HG02884 (cell line): ENCODE results near the gene LRRC31.

Source experiments
- ATAC-seq: cut with Tn5 transposase; IDR thresholded peaks from one replicate; pipeline ENCODE4 v1.9.1; 2021; ENCODE audit warnings: mild to moderate bottlenecking, moderate library complexity; ENCODE audit not compliant: unreplicated experiment

Gene LRRC31

GRCh38 chr3:169869484-169870220 is at the start of gene LRRC31:
Gene LRRC31, minus strand, starts transcription at chr3:169869935. Its CDS starts 128 bp downstream, at chr3:169869807.
- ATAC-seq = no peak

DNA sequence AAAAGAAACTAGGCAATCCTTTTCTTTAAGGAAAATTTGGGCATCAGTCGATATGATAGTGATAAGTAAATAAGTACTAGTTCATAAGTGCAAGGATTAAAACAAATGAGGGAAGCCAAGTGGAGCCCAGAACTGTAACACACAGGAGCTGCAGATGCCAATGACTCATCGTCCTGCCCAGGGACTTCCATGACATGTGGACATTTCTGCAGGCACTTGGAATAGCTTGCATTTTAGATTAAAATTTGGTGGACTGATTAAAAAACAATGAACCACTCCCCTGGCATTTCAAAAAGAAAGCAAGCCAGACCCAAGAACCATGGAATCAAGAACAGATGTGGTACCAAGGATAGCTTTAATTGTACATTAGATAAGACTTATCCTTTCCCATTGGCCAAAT is 44.6 kb upstream of the LRRC31 start:
- no peak for ATAC-seq

GRCh38 chr3:169913323-169913722 is 43.6 kb upstream of the LRRC31 start:
- no peak for ATAC-seq

- no peak for ATAC-seq
Measured at GRCh38 chr3:169911272-169911671, 41.5 kb upstream of the LRRC31 start, which contains the start of gene SAMD7. Gene SAMD7, plus strand, starts transcription at chr3:169911572. Its CDS starts 7,927 bp downstream, at chr3:169919499.

- no peak for ATAC-seq
Measured at GRCh38 chr3:169907944-169908343, 38.2 kb upstream of the LRRC31 start.

GRCh38 chr3:169907476-169907875 is 37.7 kb upstream of the LRRC31 start:
- no peak for ATAC-seq

DNA sequence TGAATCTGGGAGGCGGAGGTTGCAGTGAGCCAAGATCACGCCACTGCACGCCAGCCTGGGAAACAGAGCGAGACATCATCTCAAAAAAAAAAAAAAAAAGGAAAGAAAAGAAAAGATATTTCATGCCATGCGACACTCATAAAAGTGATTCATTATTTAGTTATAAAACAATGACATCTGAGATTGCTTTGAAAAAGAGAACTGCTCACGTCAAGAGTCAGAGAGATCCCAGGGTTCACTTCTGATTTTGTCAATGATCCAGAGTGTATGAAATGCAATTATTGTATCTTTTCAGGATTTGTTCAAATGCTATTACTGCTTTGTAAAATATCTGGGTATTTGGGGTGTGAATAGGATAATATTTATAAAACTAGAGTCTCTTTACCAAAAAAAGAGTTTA is 35.7 kb upstream of the LRRC31 start:
- ATAC-seq = no peak

DNA sequence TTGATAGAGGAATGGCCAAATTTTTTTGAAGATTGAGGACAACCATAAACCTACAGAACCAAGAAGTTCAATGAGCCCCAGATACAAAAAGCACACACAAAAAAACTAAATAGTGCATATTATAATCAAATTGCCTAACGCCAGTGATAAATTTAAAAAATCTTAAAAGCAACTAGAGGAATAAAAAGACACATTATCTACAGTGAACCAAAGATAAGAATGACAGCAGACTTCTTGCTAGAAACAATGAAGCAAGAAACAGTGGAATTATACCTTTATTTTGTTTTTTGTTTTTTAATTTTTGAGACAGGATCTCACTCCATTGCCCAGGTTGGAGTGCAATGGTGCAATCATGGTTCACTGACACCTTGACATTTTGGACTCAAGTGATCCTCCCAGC is 31.7 kb upstream of the LRRC31 start:
- ATAC-seq = no peak

DNA sequence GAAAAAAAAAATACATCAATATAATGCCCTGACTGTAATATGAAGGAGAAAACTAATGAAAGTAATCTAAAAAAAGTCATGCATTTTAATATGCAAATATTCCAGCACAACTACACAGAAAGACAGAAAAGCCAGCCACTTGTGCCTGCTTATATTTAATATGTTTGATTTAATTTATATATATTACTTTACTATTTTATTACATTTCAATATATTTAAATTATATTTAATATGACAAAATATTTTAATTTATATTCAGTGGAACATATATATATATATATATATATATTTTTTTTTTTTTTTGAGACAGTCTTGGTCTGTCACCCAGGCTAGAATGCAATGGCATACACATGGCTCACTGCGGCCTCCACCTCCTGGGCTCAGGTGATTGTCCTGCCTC is 27.5 kb upstream of the LRRC31 start:
- no peak for ATAC-seq

GRCh38 chr3:169895072-169895471 is 25.3 kb upstream of the LRRC31 start:
- ATAC-seq = no peak

DNA sequence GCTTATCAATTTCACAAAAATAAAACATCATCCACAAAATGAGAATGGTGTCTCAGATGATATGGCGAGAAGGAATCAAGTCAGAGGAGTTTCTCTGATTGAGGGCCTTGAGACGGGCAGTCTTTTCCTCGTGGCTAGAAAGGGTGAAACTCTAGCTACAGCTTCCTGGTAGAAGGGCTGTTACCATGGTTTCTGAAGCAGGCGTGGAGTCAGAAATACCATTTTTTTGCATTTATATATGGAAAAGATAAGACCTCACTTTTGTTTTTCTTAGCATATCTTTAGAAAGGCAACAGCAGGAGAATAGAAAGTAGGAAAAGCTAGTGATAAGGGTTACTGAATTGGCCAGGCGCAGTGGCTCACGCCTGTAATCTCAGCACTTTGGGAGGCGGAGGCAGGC is 24.4 kb upstream of the LRRC31 start:
- ATAC-seq = no peak

DNA sequence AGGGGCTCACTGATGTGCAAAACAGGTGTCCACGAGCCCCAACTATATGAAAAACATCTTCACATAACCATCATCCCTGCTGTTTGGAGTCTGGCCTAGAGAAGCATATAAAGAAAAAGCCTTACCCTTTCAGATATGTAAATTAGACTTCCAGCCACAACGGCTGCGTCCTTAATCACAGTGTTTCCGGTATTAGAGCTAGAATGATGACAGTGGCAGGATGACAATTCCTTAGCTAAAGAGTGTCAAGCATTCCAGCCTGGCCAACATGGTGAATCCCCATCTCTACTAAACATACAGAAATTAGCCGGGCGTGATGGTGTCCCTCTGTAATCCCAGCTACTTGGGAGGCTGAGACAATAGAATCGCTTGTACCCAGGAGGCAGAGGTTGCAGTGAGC is 22.2 kb upstream of the LRRC31 start:
- ATAC-seq = no peak

- ATAC-seq = no peak
Measured at GRCh38 chr3:169886671-169887070, 16.9 kb upstream of the LRRC31 start.

- ATAC-seq = no peak
Measured at GRCh38 chr3:169880576-169881250, 11.0 kb upstream of the LRRC31 start.

DNA sequence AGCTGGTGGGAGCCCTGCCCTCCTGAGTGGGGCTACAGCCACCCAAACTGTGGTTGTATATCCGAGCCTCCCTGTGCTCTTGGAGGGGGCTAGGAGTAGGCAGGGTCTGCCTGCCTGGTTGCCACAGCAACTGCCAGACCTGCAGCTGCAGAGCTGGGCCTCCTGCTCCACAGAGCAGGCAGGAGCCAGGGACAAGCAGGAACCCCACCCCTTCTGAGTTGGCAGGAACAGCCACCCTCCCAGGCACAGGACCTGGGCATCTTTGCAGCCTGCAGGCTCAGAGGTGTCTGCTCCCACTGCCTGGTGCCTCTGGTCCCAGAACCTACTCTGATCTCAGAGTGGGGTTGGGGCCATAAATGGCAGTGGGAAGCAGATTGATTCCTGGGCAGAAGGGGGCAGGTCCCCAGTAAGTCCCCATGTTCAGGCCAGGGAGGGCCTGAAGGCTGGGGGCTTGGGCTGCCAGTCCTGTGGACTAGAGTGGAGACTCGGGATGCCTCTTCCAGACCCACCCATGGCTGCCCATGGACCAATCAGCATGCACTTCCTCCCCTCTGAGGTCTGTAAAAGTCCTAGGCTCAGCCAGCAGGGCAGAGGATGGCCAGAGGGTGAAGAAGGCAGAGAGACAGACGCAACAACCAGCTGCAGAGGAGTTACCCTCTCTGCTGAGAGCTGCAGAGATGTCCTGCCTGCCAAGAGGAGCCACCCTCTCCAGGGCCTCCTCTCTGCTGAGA is 10.3 kb upstream of the LRRC31 start:
- ATAC-seq = no peak

DNA sequence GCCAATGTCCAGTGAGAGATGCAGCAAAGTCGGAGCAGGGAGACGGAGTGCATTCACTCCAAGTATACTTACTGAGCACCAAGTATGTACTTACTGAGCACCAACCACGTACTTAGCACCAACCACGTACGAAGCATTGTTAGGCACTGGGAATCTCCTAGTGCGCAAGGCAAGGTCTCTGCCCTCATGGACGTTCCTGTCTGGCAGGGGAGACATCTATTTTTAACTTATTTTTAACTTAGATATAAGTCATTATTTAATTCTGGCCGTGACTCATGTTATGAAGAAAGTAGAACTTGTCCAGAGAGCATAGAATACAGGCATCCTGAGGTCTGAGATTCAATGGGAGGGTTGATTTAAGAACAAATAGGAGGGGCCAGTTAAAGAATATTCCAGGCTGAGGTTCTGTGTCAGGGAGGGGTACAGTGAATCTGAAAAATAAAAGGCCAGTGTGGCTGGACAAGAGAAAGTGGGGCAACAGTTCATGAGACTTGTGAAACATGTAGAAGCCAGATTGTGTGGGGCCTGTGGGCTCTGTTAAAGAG is 9.3 kb upstream of the LRRC31 start:
- no peak for ATAC-seq

DNA sequence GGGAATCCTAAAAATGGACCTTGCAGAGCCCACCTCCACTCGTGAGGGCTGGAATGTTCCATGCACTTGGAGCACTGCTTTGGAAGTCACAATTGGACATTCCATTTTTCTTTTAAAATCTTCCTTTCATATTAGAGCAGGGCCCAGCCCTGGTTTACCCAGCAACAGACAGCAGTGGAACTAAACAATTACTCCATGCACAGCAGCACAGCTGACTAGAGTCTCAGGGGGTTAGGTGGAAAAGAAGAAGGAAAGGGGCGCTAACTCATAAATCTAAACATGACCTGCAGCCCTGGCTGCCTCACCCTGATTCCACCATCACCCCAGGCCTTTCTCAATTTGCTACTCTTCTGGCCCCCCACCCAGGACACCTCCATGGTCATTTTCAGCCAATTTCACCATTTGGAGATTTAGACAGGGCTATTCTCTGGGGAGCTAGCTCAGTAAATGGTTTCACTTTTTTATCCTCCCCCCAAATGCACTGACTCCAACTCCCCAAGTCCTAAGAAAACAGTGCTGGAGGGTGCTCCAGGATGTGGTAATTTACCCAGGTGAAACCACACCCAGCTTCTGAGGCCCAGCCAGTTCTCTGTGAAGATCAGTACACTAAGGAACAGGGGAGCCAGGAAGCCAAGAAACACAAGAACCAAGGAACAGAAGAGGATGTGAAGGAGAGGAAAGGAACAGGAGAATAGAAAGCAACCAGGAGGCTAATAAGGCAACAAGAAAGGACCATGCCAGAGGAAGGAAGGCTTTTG is 1.6 kb upstream of the LRRC31 start:
- ATAC-seq = no peak

GRCh38 chr3:169868369-169868768 is 1.4 kb downstream of the LRRC31 start:
- no peak for ATAC-seq

- no peak for ATAC-seq
Measured at GRCh38 chr3:169867584-169868210, 2.0 kb downstream of the LRRC31 start.

DNA sequence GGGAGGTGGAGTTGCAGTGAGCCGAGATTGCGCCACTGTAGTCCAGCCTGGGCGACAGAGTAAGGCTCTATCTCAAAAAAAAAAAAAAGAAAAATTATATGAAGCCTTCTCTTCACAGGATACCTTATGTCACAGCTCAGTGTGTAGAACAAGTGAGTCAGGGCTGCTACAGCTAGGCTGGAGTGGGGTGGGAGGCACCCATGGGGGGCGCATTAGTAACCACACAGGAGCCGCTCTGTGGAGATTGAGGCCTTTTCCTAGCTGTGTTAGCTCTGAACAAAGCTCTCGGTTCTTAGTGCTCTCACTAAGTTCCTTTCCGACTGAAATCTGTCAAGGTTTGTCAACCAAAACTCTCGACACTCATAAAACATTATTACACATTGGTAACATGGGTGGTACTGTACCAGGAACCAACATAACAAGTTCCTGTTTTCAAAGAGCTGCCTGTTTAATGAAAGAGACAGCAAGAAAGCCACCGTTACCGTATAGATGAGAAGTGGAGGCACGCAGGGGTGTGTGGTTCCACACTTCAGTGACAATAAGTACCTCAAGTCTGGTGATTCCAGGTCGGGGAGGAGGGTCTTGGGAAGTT is 4.5 kb downstream of the LRRC31 start:
- peak; percentile 47 for ATAC-seq
